ENCODE data around the gene MPPE1.

DNA sequence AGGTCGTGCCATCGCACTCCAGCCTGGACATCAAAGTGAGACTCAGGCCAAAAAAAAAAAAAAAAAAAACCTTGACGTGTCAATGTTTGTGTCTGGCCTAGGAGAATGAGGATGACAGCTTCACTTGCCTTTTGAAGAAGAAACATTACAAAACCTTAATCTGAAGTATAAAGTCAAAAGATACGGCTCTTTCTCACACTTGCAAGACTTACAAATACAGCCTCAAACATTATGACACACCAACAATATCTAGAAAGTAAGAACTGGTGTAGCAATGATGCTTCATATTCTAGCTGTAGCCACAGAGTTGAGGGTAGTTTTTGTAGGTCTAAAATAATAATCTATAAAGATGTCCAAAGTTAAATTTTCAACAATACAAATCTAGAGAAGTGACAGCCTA lies 25.5 kb downstream of the MPPE1 start:
- TF ChIP-seq CTCF (IDR thresholded peaks at IDR 0.05): no peak
- TF ChIP-seq POLR2A (IDR thresholded peaks at IDR 0.05): no peak
